ENCODE measurements around the gene ANO8.

The ANO8 gene

GRCh38 chr19:17347877-17348276, 13.2 kb upstream of the ANO8 start:
- DNase-seq (ENCODE audit: low read depth) = no peak

DNA sequence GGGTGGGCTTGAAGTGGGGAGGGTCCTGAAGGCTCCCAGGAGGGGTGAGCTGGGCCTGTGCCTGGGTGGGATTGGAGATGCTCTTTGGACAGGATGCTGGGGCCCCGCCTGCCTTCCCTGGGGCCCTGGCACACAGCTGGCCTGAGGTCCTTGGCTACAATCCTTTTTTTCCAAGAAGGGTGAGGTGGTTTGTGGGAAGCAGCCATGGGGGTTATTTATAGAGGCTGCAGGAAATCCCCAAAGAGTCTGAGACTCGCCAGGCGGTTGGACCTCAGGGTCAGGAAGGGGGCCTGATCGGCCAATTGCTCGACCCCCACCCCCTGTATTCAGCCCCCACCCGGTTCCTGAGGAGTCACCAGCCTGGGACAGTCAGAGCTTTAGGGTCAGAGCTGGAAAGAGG, 12.7 kb upstream of the ANO8 start:
- no peak for DNase-seq (ENCODE audit: low read depth)

DNA sequence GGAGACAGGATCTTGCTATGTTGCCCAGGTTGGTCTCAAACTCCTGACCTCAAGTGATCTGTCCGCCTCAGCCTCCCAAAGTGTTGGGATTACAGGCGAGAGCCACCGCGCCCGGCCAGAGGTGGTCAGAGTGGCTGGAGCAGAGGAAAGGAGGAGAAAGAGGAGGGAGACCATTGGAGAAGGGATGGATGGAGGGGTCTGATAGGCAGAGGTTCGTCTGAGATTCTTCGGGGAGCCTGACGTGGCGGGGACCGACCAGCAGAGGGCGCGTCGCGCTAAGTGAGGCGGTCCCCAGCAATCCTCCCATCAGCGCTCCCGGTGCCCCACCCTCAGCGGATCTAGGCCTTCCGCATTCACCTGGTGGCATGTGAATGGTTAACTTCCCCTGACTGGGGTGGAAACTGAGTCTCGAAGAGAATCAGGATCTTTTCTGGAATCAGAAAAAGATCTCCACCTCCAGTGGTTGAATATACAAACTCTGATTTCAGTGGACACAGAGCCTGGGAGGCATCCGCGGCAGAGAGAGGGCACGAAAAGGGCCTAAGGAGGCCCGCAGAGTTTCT, 11.5 kb upstream of the ANO8 start:
- DNase-seq (ENCODE audit: low read depth) = no peak

DNA sequence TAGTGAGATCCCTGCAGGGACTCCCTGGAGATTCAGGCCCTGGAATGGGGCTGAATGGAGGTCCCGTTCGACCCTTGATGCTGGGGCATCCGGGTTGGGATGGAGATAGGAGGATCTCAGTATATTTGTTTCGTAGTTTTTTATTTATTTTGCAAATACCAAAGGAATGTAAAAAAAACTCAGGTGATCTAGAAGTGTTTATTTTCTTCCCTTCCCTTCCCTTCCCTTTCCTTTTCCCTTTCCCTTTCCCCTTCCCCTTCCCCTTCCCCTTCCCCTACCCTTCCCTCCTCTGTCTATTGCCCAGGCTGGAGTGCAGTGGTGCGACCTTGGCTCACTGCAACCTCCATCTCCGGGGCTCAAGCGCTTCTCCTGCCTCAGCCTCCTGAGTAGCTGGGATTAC, 7.2 kb upstream of the ANO8 start:
- no peak for DNase-seq (ENCODE audit: low read depth)

DNA sequence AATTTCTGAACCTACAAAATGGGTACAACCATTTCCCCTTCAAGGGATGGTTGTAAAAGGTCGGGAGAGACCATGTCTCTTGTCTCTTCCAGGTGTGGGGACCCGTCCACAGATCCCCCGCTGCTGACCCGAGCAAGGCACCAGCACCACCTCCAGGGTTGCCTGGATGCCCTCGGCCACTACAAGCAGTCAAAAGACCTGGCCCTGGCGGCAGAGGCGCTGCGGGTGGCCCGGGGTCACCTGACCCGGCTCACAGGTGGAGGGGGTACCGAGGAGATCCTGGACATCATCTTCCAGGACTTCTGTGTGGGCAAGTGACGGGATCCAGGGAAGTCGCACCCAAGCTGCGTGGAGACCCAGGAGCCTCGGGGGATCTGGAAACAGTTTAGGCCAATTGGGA, 6.7 kb upstream of the ANO8 start:
- DNase-seq (ENCODE audit: low read depth) = no peak

DNA sequence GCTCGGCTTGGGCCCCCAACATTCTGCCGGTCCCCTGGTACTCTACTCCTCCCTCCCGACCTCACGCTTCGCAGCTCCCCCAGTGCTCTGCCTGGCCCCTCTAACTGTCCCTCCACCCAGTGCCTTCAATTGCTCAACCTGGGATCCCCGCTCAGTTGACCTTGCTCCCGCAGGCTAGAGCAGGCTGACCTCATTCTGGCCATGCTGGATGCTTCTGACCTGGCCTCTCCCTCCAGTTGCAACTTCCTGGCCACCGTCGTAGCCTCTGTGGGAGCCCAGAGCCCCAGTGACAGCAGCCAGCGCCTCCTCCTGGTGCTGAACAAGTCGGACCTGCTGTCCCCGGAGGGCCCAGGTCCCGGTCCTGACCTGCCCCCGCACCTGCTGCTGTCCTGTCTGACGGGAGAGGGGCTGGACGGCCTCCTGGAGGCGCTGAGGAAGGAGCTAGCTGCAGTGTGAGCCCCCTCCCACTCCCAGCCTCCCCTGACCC, 6.3 kb upstream of the ANO8 start:
- DNase-seq (ENCODE audit: low read depth) = no peak

GRCh38 chr19:17340302-17340870, 5.7 kb upstream of the ANO8 start:
- DNase-seq (ENCODE audit: low read depth) = no peak

DNA sequence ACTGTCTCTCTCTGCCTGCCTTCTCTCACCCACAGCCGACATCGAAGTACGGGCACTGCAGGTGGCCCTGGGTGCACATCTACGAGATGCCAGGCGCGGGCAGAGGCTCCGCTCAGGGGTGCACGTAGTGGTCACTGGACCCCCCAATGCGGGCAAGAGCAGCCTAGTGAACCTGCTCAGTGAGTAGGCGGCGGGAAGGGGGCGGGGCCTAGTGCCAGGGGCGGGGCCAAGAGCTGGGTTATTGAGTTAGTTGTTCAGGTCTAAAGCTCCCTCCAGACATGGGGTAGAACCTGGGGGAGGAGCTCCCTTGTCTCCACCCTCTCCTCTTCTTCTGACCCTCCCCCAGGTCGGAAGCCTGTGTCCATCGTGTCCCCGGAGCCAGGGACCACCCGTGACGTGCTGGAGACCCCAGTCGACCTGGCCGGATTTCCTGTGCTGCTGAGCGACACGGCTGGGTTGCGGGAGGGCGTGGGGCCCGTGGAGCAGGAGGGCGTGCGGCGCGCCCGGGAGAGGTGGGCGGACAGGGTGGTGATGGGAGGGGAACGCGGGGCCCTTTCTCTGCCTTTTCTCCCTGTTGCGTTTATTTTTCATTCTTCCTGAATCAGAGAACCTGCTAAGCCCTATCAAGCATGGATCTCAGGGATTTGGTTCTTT, 4.6 kb upstream of the ANO8 start:
- no peak for DNase-seq (ENCODE audit: low read depth)

DNA sequence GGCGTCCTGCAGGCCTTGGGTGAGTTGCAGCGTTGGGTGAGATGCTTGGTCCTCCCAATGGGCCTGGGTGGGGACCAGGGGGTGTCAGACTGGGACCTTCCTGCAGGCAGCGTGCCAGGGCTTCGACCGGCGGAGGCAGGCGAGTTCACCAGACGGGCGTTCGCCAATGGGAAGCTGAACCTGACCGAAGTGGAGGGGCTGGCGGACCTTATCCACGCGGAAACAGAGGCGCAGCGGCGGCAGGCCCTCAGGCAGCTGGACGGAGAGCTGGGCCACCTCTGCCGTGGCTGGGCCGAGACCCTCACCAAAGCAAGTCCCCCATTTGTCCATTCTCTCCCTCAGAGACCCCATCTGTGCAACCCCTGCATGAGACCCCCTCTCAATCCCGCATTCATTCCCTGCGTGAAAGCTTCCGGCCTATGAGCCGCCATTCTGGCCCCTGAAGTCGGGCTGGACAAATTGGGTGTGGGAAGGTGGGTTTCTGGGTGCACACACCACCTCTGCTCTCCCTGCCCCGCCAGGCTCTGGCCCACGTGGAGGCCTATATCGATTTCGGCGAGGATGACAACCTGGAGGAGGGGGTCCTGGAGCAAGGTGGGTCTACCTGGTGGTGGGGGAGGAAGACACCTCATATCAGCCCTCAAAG, 3.9 kb upstream of the ANO8 start:
- no peak for DNase-seq (ENCODE audit: low read depth)

DNA sequence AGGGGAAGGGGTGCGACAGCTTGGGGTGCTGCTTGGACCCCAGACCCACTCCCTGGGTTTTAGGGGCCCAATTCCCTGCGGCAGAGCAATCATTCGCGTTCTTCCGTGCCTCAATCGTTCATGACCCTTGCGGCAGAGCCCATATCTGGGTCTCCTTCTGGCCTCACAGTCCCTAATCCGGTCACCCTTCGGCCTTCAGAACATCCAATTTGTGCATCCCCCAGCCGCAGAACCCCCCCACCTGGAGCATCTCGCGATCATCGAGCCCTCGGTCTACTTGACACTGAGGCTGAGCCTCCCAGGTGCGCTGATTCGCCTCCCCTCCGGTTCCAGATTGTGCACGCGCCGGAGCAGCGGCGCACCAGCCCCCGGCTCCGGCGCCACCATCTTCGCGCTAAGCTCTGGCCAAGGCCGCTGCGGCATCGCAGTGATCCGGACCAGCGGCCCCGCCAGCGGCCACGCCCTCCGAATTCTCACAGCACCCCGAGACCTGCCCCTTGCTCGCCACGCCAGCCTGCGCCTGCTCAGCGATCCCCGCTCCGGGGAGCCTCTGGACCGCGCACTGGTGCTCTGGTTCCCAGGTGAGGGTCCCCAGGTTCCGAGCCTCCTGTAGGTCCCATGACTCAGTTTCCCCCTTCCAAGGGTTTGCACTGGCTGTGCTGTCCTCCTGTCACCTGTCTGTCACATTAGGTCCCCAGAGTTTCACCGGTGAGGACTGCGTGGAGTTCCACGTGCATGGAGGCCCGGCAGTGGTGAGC, 3.2 kb upstream of the ANO8 start:
- DNase-seq (ENCODE audit: low read depth) = no peak

- peak; percentile 92 for DNase-seq (ENCODE audit: low read depth)
Observed at GRCh38 chr19:17336872-17337674, 2.4 kb upstream of the ANO8 start, which contains the start of gene GTPBP3. Gene GTPBP3 (plus strand): TSS chr19:17337553. CDS start chr19:17337612, 59 bp downstream.

- DNase-seq (ENCODE audit: low read depth) = no peak
Observed at GRCh38 chr19:17335575-17335974, 920 bp upstream of the ANO8 start.

GRCh38 chr19:17333611-17334413, 843 bp downstream of the ANO8 start:
- DNase-seq (ENCODE audit: low read depth) = peak; percentile 43

GRCh38 chr19:17332677-17333581, 1.7 kb downstream of the ANO8 start:
- DNase-seq (ENCODE audit: low read depth) = no peak

DNA sequence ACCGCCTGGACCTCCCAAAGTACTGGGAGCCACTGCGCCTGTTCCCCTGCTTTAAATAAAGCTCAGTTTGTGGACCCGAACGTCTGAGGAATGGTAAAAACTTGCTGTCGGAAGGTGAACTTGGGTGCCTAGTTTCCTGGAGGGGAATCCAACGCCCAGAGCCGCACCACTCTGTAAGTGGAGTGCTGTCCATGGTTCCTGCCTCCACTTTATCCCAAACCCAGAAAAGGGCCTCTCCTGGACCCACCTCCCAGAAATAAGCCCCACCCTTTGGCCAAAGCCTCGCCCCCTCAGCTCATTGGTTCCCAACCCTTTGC, 2.3 kb downstream of the ANO8 start:
- DNase-seq (ENCODE audit: low read depth) = no peak

DNA sequence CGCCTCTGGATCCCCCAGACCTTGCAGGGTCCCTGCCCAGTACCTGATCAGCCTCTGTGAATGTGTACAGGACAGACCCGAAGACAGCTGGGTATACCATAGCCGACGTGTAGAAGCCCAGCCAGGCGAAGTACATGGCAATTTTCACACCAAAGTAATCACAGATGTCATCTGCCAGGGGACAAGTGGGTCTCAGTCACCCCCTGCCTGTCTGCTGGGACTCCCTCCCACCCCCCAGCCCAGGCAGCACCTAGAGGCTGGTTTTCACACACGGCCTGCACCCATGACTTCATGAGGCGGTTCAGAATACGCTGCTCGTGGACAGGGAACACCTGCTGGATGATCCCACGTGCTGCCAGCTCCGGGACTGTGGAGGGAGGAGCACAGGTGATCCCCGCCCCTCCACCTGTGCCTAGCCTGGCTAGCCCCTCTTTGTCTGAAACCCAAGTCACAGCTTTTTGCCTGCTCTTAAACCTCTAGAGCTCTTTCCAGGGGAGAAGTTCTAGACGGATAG, 3.6 kb downstream of the ANO8 start:
- DNase-seq (ENCODE audit: low read depth) = no peak

GRCh38 chr19:17330262-17331044, 4.2 kb downstream of the ANO8 start:
- DNase-seq (ENCODE audit: low read depth) = no peak

DNA sequence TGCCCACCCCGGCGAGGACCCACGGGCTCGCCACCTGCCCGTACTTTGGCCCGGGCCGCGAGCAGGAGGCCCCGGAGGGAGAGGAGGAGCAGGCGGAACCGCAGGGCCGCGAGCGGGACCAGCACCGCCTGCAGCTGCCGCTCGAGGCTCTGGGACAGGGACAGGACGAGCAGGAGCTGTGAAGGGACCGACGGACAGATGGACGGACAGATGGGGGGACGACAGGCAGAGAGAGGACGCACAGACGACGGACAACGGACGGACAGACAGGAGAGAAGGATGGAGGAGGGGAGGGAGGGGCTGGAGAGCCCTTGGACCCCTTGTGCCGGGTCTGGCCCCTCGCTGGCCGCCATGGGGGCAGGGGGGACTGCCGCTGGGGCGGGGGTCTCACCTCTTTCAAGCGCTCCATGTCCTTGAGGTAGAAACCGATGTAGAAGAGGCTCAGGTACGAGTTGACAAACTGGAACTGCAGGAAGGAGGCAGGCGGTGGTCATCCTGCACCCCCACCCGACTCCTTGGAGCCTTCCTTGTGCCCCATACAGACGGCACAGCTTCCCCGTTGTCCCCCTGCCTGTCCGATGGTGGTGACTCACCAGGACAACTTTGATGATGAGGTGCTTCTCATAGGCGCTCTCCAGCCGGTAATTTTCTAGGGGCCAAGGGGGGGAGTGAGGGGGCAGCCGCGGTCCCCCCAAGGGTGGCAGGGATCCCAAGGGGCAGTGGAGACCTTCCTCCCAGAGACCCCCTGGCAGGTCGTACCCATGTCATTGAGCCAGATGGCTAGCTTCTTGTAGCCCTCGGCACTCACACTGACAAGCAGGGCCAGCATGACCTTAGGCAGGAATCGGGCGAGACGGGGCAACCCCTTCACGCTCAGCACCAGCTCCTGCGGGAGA, 5.0 kb downstream of the ANO8 start:
- no peak for DNase-seq (ENCODE audit: low read depth)
